ENCODE measurements around the gene TSFM. TPM values are rescaled to one million over a fixed set of nuclear protein-coding genes. Genes with fewer than 3 reads are reported as not detected.

The TSFM gene
- total and polyA plus RNA-seq, 2 of the 13 experiments (the other 11 are each of a cell fraction or from before 2014, with no cell fraction given) = 29.8 to 68.3 TPM

GRCh38 chr12:57782608-57783465, at the start of gene TSFM (continued):
- TF ChIP-seq KLF13 (CRISPR knock-in tag; IDR thresholded peaks at IDR 0.05) (no peak), SSRP1 (CRISPR knock-in tag; IDR thresholded peaks at IDR 0.05) (no peak), ATRX (CRISPR knock-in tag; IDR thresholded peaks at IDR 0.05; ENCODE audit: borderline replicate concordance) (no peak), SAFB2 (CRISPR knock-in tag; IDR thresholded peaks at IDR 0.05; ENCODE audit: borderline replicate concordance, low read depth) (peak; percentile 92; the same call in 1 of the 2 replicates), ZUFSP (CRISPR knock-in tag; IDR thresholded peaks at IDR 0.05; ENCODE audit: borderline replicate concordance) (no peak), FLYWCH1 (CRISPR knock-in tag; IDR thresholded peaks at IDR 0.05) (no peak), ZNF432 (CRISPR knock-in tag; IDR thresholded peaks at IDR 0.05; ENCODE audit: borderline replicate concordance) (no peak), ZNF546 (CRISPR knock-in tag; conservative IDR thresholded peaks at IDR 0.05) (no peak), CAMTA2 (CRISPR knock-in tag; IDR thresholded peaks at IDR 0.05; ENCODE audit: borderline replicate concordance) (0 out of 2 replicates have a peak, but pooled peaks have one; percentile 45), HMGA1 (CRISPR knock-in tag; conservative IDR thresholded peaks at IDR 0.05) (no peak), ZNF264 (CRISPR knock-in tag; IDR thresholded peaks at IDR 0.05) (no peak; the same call in none of the 2 replicates), AHR (CRISPR knock-in tag; IDR thresholded peaks at IDR 0.05) (peak; percentile 71; the same call in 1 of the 2 replicates), ZNF567 (CRISPR knock-in tag; IDR thresholded peaks at IDR 0.05; ENCODE audit: borderline replicate concordance) (no peak), HCFC1 (IDR thresholded peaks at IDR 0.05; ENCODE audit: low read depth, low read length) (peak; percentile 64; the same call in 1 of the 2 replicates), SOX6 (IDR thresholded peaks at IDR 0.05) (no peak), SOX6 (CRISPR knock-in tag; IDR thresholded peaks at IDR 0.05) (peak; percentile 78), ZFY (CRISPR knock-in tag; IDR thresholded peaks at IDR 0.05) (peak; percentile 79), ZNF263 (CRISPR knock-in tag; IDR thresholded peaks at IDR 0.05) (0 out of 2 replicates have a peak, but pooled peaks have one; percentile 20), AKAP8 (CRISPR knock-in tag; IDR thresholded peaks at IDR 0.05) (peak; percentile 85), ZC3H13 (CRISPR knock-in tag; IDR thresholded peaks at IDR 0.05) (0 out of 2 replicates have a peak, but pooled peaks have one; percentile 48), ZNF792 (CRISPR knock-in tag; IDR thresholded peaks at IDR 0.05) (peak; percentile 92), ETV6 (CRISPR knock-in tag; conservative IDR thresholded peaks at IDR 0.05) (peak; percentile 64; the same call in 1 of the 2 replicates), ZNF672 (CRISPR knock-in tag; IDR thresholded peaks at IDR 0.05) (no peak)
- TF ChIP-seq, protein P1, sequence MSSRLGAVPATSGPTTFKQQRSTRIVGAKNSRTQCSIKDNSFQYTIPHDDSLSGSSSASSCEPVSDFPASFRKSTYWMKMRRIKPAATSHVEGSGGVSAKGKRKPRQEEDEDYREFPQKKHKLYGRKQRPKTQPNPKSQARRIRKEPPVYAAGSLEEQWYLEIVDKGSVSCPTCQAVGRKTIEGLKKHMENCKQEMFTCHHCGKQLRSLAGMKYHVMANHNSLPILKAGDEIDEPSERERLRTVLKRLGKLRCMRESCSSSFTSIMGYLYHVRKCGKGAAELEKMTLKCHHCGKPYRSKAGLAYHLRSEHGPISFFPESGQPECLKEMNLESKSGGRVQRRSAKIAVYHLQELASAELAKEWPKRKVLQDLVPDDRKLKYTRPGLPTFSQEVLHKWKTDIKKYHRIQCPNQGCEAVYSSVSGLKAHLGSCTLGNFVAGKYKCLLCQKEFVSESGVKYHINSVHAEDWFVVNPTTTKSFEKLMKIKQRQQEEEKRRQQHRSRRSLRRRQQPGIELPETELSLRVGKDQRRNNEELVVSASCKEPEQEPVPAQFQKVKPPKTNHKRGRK (CRISPR knock-in tag; IDR thresholded peaks at IDR 0.05) = no peak
- TF ChIP-seq, protein P2, sequence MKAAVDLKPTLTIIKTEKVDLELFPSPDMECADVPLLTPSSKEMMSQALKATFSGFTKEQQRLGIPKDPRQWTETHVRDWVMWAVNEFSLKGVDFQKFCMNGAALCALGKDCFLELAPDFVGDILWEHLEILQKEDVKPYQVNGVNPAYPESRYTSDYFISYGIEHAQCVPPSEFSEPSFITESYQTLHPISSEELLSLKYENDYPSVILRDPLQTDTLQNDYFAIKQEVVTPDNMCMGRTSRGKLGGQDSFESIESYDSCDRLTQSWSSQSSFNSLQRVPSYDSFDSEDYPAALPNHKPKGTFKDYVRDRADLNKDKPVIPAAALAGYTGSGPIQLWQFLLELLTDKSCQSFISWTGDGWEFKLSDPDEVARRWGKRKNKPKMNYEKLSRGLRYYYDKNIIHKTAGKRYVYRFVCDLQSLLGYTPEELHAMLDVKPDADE (CRISPR knock-in tag; IDR thresholded peaks at IDR 0.05) = no peak
- TF ChIP-seq, protein P3, sequence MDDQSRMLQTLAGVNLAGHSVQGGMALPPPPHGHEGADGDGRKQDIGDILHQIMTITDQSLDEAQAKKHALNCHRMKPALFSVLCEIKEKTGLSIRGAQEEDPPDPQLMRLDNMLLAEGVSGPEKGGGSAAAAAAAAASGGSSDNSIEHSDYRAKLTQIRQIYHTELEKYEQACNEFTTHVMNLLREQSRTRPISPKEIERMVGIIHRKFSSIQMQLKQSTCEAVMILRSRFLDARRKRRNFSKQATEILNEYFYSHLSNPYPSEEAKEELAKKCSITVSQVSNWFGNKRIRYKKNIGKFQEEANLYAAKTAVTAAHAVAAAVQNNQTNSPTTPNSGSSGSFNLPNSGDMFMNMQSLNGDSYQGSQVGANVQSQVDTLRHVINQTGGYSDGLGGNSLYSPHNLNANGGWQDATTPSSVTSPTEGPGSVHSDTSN (CRISPR knock-in tag; IDR thresholded peaks at IDR 0.05; ENCODE audit: borderline replicate concordance) = no peak
